Activated B cell treated with CpG ODN at 0.5 μM for 24 hours (primary cell): ENCODE results near the gene TCL1A. TPM values are rescaled to one million over a fixed set of nuclear protein-coding genes. Genes with fewer than 3 reads are reported as not detected.
A peak's percentile ranks its signal among the peaks of the same experiment; 100 is the strongest.

Experiments used
- ATAC-seq: fragments of 200-7000 bp; cut with Tn5 transposase; one replicate; pipeline ENCODE4 v1.10.0; 2021; ENCODE audit warnings: low read depth, mild to moderate bottlenecking, moderate library complexity
- CTCF ChIA-PET: fragments of 350-600 bp; sonication (Branson Sonifier 250); formaldehyde crosslinking; loops from one replicate; lab custom pipeline; 2021; ENCODE audit warnings: antibody characterized with exemption; lab: Charles Lee
- POLR2A ChIA-PET: fragments of 350-600 bp; sonication (Branson Sonifier 250); formaldehyde crosslinking; loops from one replicate; lab custom pipeline; 2021; ENCODE audit warnings: antibody characterized with exemption; lab: Charles Lee
- DNase-seq: peaks from one replicate; pipeline ENCODE4 v3.0.0; 2022
- H3K27ac Mint-ChIP-seq: one replicate; pipeline ENCODE4 v1.8.0; 2020; ENCODE audit warnings: mixed read lengths
- H3K27me3 Mint-ChIP-seq: one replicate; pipeline ENCODE4 v1.8.0; 2021; ENCODE audit warnings: mixed read lengths
- H3K36me3 Mint-ChIP-seq: one replicate; pipeline ENCODE4 v1.8.0; 2021; ENCODE audit warnings: low read depth, mixed read lengths
- H3K4me1 Mint-ChIP-seq: one replicate; pipeline ENCODE4 v1.8.0; 2021; ENCODE audit warnings: mixed read lengths
- H3K4me3 Mint-ChIP-seq: one replicate; pipeline ENCODE4 v1.8.0; 2020; ENCODE audit warnings: mild to moderate bottlenecking, mixed read lengths
- H3K9me3 Mint-ChIP-seq: one replicate; pipeline ENCODE4 v1.8.0; 2020; ENCODE audit warnings: mixed read lengths
- intact Hi-C: fragments of 100-400 bp; cut with micrococcal nuclease; formaldehyde crosslinking; loops from one replicate; pipeline ENCODE4 v1.15.1; 2024
- total RNA-seq: library from RNA; stranded (reverse); gene quantifications from 2 replicates; pipeline ENCODE4 v1.2.3, GENCODE V29; 2022
- TF ChIP-seq, protein P1 (sequence below): fragments of 200-600 bp; IDR thresholded peaks from one replicate; pipeline ENCODE4 v1.8.0; 2022; ENCODE audit warnings: antibody characterized with exemption, mild to moderate bottlenecking

TCL1A gene
- total RNA-seq, 1 donor from 2014 or later = 234 TPM

DNA sequence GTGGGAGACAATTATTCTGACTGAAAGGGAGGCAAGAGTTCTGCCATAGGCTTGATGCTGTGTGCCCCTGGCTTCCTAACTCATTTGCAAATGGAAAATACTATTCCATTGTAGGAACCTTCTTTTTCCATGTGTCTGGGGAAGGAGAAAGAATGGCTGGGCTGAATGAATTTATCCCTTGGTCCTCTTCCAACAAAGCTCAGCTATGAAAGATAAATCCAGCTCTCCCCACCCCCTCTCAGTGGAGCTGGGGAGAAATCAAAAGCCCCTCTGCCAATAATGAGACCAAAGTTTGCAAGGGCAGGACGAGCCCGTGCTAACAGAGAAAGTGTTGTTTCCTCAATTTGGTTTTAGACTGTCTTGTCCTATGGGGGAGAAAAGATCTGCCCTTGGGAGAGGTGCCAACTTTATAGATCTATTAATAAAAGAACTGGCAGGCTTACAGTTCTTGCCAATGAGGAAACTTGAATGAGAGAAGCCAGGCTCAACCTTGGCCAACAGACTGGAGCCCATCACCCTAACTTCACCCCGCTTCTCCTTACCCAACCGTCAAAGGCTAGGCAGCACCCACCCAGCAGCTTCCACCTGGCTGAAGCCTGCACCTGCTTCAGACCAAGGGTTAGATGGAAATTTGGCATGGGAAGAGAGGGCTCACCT is 36.6 kb downstream of the TCL1A start:
- Mint-ChIP-seq H3K9me3 (peaks cover 2% of the 10 kb centered on the region), H3K4me1 (peaks cover 54% of the 10 kb centered on the region), H3K27ac (no peak overlapping the region), H3K36me3 (peaks cover 7% of the 10 kb centered on the region), H3K27me3 (peaks cover 13% of the 10 kb centered on the region), H3K4me3 (no peak overlapping the region)
- DNase-seq = no peak
- intact Hi-C loops = no loop called here
- ChIA-PET POLR2A (no interaction called here), CTCF (no interaction called here)
- TF ChIP-seq, protein P1, sequence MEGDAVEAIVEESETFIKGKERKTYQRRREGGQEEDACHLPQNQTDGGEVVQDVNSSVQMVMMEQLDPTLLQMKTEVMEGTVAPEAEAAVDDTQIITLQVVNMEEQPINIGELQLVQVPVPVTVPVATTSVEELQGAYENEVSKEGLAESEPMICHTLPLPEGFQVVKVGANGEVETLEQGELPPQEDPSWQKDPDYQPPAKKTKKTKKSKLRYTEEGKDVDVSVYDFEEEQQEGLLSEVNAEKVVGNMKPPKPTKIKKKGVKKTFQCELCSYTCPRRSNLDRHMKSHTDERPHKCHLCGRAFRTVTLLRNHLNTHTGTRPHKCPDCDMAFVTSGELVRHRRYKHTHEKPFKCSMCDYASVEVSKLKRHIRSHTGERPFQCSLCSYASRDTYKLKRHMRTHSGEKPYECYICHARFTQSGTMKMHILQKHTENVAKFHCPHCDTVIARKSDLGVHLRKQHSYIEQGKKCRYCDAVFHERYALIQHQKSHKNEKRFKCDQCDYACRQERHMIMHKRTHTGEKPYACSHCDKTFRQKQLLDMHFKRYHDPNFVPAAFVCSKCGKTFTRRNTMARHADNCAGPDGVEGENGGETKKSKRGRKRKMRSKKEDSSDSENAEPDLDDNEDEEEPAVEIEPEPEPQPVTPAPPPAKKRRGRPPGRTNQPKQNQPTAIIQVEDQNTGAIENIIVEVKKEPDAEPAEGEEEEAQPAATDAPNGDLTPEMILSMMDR = no peak
- ATAC-seq = no peak

DNA sequence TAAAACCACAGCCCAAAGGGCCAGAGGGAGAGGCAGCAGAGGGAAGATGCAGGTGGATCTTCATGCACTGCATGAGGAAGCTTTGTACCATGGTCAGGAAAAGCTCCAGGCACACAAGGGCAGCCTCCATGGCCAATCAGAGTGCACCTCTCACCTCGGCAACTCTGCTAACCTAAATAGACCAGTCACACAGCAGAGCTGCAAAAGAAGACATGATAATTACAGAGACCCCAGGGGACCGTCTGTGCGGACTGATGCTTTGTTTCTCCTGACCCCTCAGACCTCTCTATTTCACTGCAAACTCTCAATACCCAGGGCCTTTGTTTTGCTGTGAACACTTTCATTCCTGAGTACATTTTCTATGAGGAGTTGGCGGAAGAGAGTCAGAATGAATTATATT is 38.4 kb downstream of the TCL1A start:
- Mint-ChIP-seq H3K4me3 (no peak overlapping the region), H3K36me3 (peaks cover 11% of the 10 kb centered on the region), H3K4me1 (peaks cover 50% of the 10 kb centered on the region), H3K27ac (no peak overlapping the region), H3K9me3 (peaks cover 2% of the 10 kb centered on the region), H3K27me3 (peaks cover 18% of the 10 kb centered on the region)
- DNase-seq (no peak), ATAC-seq (no peak)
- intact Hi-C loops = no loop called here
- ChIA-PET POLR2A (no interaction called here), CTCF (interaction anchor here (1.0 kb wide), 1 partner anchor 12 kb away, joined by 3 read pairs; no protein-coding TSS in a partner anchor)
- TF ChIP-seq, protein P1 = no peak

- peaks cover 50% of the 10 kb centered on the region for H3K4me1 Mint-ChIP-seq
- H3K36me3 Mint-ChIP-seq = peaks cover 16% of the 10 kb centered on the region
- TF ChIP-seq, protein P1 = no peak
- peaks cover 2% of the 10 kb centered on the region for H3K9me3 Mint-ChIP-seq
- peaks cover 23% of the 10 kb centered on the region for H3K27me3 Mint-ChIP-seq
- H3K4me3 Mint-ChIP-seq = no peak overlapping the region
- CTCF ChIA-PET = no interaction called here
- POLR2A ChIA-PET = interaction anchor here (1.3 kb wide), 1 partner anchor 52 kb away, joined by 3 read pairs; no protein-coding TSS in a partner anchor
- no peak for DNase-seq
- no peak for ATAC-seq
- intact Hi-C loops = no loop called here
- H3K27ac Mint-ChIP-seq = no peak overlapping the region
Measured at GRCh38 chr14:95674613-95675012, 39.3 kb downstream of the TCL1A start.

DNA sequence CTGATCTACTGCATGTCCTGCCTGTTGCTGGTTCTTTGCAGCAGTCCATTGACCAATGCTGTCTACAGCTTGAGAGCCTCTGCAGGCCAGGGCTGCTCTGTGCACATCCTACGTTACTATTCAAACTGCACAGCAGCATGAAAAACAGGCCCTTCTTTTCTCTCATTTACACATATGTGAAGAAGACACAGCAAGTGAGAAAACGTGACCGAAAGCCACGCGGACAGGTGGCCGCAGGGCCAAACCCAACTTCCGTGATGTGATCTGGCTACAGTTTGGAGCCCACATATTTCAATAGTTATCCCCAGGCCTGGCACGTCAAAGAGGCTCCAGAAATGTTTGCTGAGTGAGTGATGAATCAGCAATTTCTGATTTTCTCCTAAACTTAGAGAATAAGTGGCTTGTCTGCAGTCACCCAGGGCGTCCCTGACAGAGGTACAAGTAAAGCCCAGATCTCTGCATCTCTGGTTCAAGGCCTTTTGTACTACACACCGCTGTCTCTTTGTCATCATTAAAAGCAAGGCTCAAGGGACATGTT is 45.6 kb downstream of the TCL1A start:
- ATAC-seq = no peak
- peaks cover 12% of the 10 kb centered on the region for H3K36me3 Mint-ChIP-seq
- CTCF ChIA-PET = interaction anchor here (1.0 to 1.2 kb wide), 2 partner anchors 8 to 15 kb away, joined by 3 read pairs; no protein-coding TSS in a partner anchor
- no peak overlapping the region for H3K4me3 Mint-ChIP-seq
- POLR2A ChIA-PET = interaction anchor here (1.7 to 7.2 kb wide), 3 partner anchors 12 to 43 kb away, joined by 6 to 68 read pairs (median 15); no protein-coding TSS in a partner anchor
- DNase-seq = no peak
- TF ChIP-seq, protein P1 = no peak
- H3K27ac Mint-ChIP-seq = peak overlapping the region; percentile 42
- H3K9me3 Mint-ChIP-seq = no peaks in the 10 kb centered on the region
- intact Hi-C loops = no loop called here
- H3K4me1 Mint-ChIP-seq = peaks cover 79% of the 10 kb centered on the region
- H3K27me3 Mint-ChIP-seq = peaks cover 37% of the 10 kb centered on the region

- intact Hi-C loops = no loop called here
Measured at GRCh38 chr14:95667249-95667693, 46.7 kb downstream of the TCL1A start.

More at GRCh38 chr14:95667249-95667693, 46.7 kb downstream of the TCL1A start:
- DNase-seq (peak; percentile 29), ATAC-seq (peak; percentile 72)
- Mint-ChIP-seq H3K9me3 (no peaks in the 10 kb centered on the region), H3K4me3 (peak overlapping the region; percentile 51), H3K4me1 (peaks cover 88% of the 10 kb centered on the region), H3K27ac (peak overlapping the region; percentile 90), H3K36me3 (peaks cover 9% of the 10 kb centered on the region), H3K27me3 (peaks cover 40% of the 10 kb centered on the region)
- POLR2A ChIA-PET = interaction anchor here (0.6 to 7.2 kb wide), 7 partner anchors 13 to 159 kb away, joined by 3 to 68 read pairs (median 4); no protein-coding TSS in a partner anchor
- CTCF ChIA-PET = interaction anchor here (1.0 to 5.3 kb wide), 4 partner anchors 7 to 107 kb away, joined by 3 to 26 read pairs (median 4); no protein-coding TSS in a partner anchor
- TF ChIP-seq, protein P1 = no peak
